Uterus (tissue), 2 donors: Measurements from ENCODE around the gene DAB2IP.

ENCODE experiments used
- CTCF ChIP-seq, 4 experiments: fragments of 200-600 bp in 2 of 4; fragments of 450-650 bp in 2 of 4; sonication (generic) in 2 of 4; IDR thresholded peaks; one replicate each; pipeline ENCODE4 v1.5.1; 2016 to 2019; ENCODE audit warnings: antibody characterized with exemption in 4 of 4, mild to moderate bottlenecking in 2 of 4, moderate library complexity in 1 of 4
- POLR2A ChIP-seq, 2 donors: fragments of 450-650 bp; IDR thresholded peaks; one replicate each; pipeline ENCODE4 v1.6.1; 2016; ENCODE audit warnings: antibody characterized with exemption in 2 of 2, mild to moderate bottlenecking in 1 of 2, moderate library complexity in 1 of 2

GRCh38 chr9:121727295-121728020 is 76.0 kb downstream of the DAB2IP start:
- TF ChIP-seq CTCF (IDR thresholded peaks at IDR 0.05) (no peak), POLR2A (IDR thresholded peaks at IDR 0.05) (no peak)
